Ramos (cell line): ENCODE results near the gene PPP1R7.

ENCODE experiments used
- in situ Hi-C: fragments of 300-500 bp; cut with MboI; formaldehyde crosslinking; loops from one replicate; pipeline ENCODE4 v1.14.3; 2022; ENCODE audit warnings: low sequenced_read_pairs; ENCODE audit not compliant: unreplicated experiment

The PPP1R7 gene

DNA sequence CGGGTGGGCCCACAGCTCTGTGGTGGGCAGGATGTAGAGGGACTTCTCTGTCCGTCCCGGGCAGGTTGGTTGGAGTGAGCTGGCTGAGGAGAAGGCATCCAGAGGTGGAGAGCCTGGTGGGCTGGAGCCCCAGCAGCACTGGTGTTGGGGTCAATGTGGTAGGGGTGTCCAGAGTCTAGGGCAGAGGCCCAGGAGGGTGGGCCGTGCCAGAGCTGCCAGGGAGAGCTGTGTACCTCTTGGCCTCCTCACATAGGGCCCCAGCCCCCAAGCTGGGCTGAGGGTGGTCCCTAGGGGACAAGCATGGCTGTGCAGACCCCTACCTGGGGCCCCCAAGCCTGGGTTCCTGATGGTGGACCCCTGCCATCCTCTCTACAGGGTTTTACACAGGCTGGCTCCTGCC is 54.2 kb downstream of the PPP1R7 start:
- in situ Hi-C loops, result no loop called here

DNA sequence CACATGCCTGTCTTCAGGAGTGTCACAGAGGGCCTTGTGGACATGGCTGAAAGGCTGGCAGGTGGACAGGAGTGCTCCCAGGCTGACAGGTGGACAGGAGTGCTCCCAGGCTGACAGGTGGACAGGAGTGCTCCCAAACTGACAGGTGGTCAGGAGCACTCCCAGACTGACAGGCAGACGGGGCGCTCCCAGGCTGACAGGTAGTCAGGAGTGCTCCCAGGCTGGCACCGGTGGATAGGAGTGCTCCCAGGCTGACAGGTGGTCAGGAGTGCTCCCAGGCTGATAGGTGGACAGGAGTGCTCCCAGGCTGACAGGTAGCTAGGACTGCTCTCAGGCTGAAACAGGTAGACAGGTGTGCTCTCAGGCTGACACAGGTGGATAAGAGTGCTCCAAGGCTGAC is 54.8 kb downstream of the PPP1R7 start:
- in situ Hi-C loops, result no loop called here

DNA sequence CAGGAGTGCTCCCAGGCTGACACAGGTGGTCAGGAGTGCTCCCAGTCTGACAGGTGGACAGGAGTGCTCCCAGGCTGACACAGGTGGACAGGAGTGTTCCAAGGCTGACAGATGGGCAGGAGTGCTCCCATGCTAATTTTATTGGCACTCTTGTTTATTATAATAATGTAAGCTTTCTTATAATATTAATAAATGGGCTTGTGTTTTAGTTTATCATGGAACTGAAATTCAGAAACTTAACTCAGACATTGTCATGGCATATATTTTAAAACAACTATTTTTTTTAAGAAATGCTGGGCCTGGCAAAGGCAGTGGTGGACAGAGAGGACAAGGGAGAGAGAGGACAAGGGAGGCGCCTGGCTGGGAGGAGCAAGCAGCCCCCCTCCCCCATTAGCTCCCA is 56.9 kb downstream of the PPP1R7 start:
- in situ Hi-C loops, result no loop called here

DNA sequence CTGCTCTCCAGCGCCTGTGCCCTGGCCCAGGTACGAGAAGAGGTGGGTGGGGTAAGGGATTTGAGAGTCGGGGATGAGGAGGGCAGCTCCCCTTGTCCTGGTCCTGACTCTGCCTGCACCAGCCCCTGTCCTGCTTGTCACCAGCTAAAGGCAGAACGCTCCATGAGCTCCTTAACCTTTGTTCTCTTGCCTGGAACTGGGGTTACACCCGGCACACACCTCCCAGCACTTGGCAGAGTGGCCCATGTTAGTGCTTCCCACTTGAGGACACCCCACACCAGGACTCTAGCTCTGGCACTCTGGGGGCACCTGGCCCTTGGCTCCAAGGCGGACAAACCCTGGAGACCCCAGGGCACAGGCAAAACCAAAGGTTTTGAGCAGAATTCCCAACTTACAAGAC is 57.4 kb downstream of the PPP1R7 start:
- in situ Hi-C loops, result no loop called here

DNA sequence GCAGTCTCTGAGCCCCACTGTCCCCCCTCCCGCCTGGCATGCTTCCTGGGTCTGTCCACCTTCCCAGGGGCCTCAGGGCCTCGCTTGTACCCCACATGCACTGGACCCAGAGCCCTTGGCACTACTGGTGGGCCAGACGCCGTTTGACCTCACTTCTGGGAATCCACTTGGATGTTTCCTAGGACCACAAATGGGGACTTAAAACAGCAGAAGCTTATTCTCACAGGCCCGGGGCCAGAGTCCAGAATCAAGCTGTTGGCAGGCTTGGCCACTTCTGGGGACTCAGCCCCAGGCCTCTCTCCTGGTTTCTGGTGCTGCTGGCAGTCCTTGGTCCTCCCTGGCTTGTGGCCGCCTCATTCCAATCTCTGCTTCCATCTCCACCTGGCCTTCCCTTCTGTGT is 57.8 kb downstream of the PPP1R7 start:
- in situ Hi-C loops, result no loop called here

DNA sequence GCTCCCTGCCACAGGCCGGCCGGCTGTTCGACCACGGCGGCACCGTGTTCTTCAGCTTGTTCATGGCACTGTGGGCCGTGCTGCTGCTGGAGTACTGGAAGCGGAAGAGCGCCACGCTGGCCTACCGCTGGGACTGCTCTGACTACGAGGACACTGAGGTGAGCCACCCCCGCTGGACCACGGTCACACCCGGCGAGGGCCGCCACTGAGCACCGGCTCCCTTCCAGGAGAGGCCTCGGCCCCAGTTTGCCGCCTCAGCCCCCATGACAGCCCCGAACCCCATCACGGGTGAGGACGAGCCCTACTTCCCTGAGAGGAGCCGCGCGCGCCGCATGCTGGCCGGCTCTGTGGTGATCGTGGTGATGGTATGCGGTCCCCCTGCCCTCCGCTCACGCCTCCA is 59.0 kb downstream of the PPP1R7 start:
- in situ Hi-C loops, result no loop called here

DNA sequence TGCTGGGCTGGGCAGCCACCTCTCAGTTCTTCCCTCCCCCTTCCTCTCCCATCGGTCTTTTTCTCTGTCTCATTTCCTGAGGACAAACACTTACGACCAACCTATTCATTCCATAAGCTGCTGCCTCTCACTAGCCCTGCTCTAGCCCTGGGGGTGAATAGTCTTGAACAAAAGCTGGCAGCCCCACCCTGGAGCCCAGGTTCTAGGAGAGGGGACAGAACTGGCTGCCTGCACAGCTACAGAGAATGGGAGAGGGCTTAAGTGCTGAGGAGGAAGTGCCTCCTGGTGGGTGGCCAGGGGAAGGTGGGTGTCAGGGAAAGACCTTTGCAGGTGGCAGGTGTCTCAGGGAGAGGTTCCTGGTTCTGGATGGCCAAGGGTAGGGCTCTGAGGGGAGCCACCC is 61.0 kb downstream of the PPP1R7 start:
- in situ Hi-C loops, result no loop called here

DNA sequence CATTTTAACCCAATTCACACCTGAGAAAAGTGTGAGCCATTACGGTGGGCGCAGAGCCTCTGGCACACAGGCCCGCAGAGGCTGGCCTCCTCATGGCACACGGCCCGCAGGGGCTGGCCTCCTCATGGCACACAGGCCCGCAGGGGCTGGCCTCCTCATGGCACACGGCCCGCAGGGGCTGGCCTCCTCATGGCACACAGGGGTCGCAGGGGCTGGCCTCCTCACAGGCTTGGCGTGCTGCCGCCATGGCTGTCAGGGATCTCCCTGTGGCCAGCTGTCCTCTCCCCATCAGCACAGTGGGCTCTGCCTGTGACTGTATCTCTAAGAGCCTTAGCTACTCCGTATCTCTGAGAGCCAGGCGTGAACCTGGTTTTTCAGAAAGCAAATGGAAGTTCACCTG is 62.8 kb downstream of the PPP1R7 start:
- in situ Hi-C loops, result no loop called here

DNA sequence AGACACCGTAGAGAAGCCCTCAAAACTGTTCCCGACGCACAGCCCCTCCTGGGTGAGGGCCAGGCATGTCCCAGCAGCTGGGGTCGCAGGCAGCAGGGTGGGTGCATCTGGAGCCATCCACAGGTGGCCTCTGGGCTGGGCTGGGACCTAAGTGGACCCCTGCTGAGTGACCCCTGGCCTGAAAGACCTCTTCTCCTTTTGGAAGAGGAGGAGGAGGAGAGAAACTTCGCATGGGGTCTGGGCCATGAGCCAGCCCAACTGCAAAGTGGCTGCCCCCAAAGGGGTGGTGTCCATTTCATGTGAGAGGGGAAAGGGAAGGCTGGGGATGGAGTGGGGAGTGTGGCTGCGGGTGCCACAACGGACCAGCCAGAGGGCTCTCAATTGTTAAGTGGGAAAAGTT is 63.3 kb downstream of the PPP1R7 start:
- in situ Hi-C loops, result no loop called here

DNA sequence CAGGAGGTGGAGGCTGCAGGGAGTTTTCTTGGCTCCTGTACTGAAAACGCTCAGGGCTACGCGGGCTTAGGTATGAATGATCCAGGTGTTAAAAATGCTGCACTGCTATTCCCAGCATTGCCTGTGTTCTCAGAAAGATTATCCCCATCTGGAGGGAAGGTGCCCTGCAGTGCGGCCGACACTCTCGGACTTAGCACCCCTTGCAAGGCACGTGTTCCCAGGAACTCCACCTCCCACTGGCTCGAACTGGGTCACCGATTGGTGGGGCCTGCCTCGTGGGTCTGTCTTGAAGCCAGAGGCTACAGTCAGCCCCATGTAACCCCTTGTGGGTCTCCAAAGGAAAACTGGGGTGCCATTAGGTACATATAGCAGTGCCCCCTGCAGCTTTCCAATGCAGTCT is 63.9 kb downstream of the PPP1R7 start:
- in situ Hi-C loops, result no loop called here

DNA sequence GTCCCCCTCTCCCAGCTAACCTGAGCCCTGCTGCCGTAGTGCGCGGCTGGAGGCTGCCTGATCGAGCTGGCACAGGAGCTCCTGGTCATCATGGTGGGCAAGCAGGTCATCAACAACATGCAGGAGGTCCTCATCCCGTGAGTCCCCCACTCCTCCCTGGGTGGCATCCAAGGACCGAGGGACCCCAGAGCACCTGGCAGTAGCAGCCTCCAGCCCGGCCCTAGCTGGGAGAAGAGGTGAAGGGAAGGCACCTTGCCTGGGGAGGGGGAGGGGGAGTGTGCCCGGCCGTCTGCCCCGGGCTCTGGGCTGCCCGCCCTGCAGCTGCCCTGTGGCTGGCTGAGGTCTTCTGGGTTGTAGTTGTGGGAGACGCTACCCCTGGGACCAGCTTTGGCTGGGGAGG is 64.5 kb downstream of the PPP1R7 start:
- in situ Hi-C loops, result no loop called here

DNA sequence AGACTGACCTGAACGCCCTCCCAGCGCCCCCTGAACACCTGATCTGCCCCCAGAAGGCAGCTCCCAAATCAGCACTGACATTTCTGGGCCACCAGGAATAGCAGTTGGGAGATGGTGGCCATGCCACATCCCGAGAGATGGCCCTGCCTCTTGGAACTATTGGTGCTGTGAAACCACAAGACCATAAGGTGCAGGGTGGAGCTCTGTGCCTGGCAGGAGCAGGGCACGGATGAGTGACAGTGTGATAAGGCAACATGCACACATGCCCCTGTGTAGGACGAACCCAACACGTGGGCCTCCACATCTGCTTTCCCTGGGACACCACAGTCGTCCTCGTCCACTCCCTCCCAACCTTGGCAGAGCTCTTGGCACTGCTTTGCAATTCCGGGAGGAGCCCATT is 65.2 kb downstream of the PPP1R7 start:
- in situ Hi-C loops, result no loop called here

DNA sequence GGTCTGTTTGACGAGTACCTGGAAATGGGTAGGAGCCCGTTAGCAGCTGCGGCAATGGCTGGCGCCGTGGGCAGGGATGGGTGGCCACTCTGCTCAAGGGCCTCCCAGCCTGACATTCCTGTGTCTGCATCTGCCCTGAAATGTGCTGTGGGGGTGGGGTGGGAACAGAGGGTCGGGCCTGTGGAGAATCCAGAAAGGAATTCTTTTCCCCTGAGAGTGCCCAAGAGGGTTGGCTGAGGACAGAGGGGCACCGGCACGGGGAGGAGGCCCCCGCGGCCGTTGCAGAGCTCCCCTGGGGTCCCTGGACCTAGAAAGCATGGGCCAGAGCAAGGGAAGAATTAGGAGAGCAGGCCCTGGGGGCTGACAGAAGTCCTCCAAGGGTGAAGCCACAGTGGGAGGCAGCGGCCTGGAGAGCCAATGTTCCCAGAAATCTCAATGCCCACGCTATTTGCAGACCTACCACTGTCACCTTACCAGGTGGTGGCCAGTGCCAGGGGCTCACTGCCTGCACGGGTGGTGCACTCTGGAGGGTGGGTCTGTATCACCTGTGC is 66.0 kb downstream of the PPP1R7 start:
- in situ Hi-C loops, result no loop called here

DNA sequence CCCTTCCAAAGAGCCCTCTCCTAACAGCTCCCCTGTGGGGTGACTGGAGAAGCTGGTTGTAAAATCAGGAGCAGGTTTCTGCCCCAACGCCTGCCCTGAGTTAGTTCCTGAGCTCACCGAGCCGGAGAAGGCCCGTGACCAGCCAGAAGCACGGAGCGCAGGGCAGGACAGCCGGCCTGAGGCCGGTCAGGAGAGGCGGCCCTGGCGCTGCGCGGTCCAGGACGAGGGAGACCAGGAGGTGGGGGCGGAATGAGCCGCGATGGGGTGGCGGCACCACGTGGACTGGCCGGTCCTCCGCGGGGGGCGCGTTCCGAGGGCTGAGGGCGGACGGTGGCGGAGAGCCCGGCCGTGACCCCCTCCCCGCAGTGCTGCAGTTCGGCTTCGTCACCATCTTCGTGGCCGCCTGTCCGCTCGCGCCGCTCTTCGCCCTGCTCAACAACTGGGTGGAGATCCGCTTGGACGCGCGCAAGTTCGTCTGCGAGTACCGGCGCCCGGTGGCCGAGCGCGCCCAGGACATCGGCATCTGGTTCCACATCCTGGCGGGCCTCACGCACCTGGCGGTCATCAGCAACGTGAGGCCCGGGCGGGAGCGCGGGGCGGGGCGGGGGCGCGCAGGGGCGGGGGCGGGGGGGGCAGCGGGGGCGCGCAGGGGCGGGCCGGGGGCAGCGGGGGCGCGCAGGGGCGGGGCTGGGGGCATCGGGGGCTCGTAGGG is 67.2 kb downstream of the PPP1R7 start:
- in situ Hi-C loops, result no loop called here

DNA sequence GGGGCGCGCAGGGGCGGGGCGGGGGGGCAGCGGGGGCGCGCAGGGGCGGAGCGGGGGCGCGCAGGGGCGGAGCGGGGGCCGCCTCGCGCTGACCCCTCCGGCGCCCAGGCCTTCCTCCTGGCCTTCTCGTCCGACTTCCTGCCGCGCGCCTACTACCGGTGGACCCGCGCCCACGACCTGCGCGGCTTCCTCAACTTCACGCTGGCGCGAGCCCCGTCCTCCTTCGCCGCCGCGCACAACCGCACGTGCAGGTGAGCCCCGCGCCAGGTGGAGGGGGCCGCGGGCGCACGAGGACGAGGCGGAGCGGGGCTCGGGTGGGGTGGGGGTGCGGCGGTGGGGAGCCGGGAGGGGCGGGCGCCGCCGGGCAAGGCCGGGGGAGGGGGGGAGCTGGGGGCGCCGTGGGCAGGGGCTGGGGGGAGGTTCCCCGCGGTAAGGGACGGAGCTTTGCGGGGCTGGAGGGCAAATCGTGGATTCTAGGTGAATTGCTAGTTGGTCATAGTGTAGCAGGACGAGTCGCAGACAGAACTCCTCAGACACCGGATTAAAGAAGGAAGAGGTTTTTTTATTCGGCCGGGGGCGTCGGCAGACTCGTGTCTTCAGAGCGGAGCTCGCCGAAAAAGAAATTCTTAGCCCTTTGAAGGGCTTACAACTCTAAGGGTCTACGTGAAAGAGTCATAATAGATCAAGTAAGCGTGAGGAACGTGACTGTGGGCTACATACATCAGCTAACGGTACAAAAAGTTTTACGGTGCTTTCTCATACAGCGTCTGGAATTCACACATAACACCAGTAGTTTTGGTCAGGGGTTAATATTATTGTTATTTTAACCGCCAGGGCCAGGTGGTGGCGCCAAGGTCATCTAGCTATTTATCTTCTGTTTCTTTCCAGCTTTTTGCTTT is 68.1 kb downstream of the PPP1R7 start:
- in situ Hi-C loops, result no loop called here

DNA sequence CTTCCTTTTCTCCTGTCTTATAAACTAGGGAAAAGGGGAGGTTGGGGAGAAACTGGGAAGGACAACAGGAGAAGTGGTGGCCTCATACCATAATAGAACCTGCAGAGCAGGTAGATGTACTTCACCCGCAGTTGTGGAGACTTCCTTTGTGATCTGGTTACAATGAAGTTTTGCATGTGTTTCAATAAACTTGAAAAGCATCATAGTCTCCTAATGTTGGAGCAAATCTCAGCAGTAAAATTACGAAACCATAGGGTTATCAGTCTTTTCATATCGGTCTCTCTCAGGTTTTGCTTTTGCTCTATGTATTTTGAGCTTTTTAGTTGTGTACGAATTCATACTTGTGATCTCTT is 68.7 kb downstream of the PPP1R7 start:
- in situ Hi-C loops, result no loop called here

DNA sequence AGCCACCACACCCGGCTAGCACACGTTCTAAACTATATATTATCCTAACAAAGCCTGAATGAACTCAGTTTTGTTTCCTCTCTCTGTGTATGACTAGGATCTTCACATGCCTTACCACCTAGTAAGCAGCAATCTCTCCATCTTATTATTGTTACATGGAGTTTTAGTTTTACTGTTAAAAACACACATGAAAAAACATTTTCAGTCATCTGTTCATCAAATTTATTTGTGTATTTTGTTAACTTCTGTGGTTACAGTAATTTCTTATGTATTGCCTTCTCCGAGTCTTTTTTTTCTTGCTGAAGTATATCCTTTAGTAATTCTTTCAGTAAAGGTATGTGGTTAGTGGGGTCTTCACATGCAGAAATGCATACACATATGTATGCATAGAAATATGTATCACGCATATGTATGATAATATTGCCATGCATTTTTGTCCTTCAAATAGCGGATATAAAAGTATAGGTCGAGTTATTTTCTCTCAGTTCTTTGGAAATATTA is 69.6 kb downstream of the PPP1R7 start:
- in situ Hi-C loops, result no loop called here

DNA sequence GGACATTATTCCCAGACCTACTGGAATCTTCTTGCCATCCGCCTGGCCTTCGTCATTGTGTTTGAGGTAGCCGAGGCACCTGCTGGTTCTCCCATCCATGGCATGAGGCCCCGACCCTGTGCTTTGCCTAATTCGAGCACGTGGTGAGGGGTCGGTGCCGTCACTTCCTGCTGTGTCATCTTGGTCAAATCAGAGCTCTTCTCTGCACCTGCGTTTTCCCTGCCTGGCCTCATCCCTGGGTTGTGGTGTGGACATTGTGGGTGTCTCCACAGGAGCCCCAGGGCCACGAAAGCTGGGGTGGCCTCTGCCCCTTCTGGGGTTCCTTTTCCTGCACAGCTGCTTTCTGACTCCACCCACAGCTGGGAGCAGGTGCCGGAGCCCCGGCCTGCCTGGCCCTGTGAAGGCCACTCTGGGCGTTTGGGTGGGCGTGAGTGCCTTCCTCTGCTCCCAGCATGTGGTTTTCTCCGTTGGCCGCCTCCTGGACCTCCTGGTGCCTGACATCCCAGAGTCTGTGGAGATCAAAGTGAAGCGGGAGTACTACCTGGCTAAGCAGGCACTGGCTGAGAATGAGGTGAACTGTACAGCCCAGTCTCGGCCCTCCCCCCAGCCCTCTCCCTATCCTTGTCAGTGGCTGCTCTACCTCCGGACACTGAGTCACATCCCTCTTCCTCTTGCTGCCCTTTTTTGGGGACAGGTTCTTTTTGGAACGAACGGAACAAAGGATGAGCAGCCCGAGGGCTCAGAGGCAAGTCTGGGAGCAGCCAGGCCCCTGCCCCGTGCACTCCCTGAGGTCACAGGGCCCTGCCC is 73.1 kb downstream of the PPP1R7 start:
- in situ Hi-C loops, result no loop called here

DNA sequence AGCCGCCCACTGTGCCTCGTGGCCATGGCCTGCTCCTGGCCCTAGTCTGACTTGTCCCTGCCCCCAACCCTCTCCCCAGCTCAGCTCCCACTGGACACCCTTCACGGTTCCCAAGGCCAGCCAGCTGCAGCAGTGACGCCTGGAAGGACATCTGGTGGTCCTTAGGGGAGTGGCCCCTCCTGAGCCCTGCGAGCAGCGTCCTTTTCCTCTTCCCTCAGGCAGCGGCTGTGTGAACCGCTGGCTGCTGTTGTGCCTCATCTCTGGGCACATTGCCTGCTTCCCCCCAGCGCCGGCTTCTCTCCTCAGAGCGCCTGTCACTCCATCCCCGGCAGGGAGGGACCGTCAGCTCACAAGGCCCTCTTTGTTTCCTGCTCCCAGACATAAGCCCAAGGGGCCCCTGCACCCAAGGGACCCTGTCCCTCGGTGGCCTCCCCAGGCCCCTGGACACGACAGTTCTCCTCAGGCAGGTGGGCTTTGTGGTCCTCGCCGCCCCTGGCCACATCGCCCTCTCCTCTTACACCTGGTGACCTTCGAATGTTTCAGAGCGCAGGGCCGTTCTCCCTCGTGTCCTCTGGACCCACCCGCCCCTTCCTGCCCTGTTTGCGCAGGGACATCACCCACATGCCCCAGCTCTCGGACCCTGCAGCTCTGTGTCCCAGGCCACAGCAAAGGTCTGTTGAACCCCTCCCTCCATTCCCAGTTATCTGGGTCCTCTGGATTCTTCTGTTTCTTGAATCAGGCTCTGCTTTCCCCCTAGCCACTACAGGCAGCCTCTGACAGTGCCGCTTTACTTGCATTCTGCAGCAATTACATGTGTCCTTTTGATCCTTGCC is 74.0 kb downstream of the PPP1R7 start:
- in situ Hi-C loops, result no loop called here
